ENCODE measurements around the gene MEGF6. TPM values are rescaled to one million over a fixed set of nuclear protein-coding genes. Genes with fewer than 3 reads are reported as not detected.

MEGF6 gene
- total RNA-seq, 2 experiments from 2014 or later: 5.8 to 5.9 TPM

GRCh38 chr1:3651930-3652547 is 40.7 kb upstream of the MEGF6 start, which contains the start of gene TP73:
Gene TP73, plus strand, starts transcription at chr1:3652516. Its CDS starts 29,850 bp downstream, at chr1:3682366.
- CTCF ChIA-PET: interaction anchor here (1.3 kb wide), 1 partner anchor 33 kb away, joined by 5 read pairs; no protein-coding TSS in a partner anchor
- Mint-ChIP-seq H3K9me3 (no peaks in the 10 kb centered on the region), H3K27me3 (ENCODE audit: low read depth) (peaks cover 34% of the 10 kb centered on the region), H3K4me3 (peak within 1 kb of the TSS; percentile 41), H3K36me3 (ENCODE audit: low read depth) (peaks cover 5% of the 10 kb centered on the region), H3K4me1 (ENCODE audit: low read depth) (peaks cover 22% of the 10 kb centered on the region), H3K27ac (no peak within 1 kb of the TSS)
- DNase-seq: no peak
- intact Hi-C loops (cut with micrococcal nuclease): loop anchor here (2.0 kb wide), 1 partner anchor 249 kb away; the partner anchor contains the start of gene C1orf174

GRCh38 chr1:3651026-3651929 is 40.0 kb upstream of the MEGF6 start:
- H3K27ac Mint-ChIP-seq: no peak overlapping the region
- CTCF ChIA-PET: interaction anchor here (0.6 kb wide), 1 partner anchor 110 kb away, joined by 3 read pairs; no protein-coding TSS in a partner anchor

GRCh38 chr1:3650248-3651025 is 39.1 kb upstream of the MEGF6 start:
- CTCF ChIA-PET: interaction anchor here (0.6 to 1.3 kb wide), 2 partner anchors 111 to 198 kb away, joined by 3 read pairs; no protein-coding TSS in a partner anchor
- intact Hi-C loops (cut with micrococcal nuclease): loop anchor here (1.0 to 2.0 kb wide), 4 partner anchors 26 to 250 kb away; partner anchors contain the start of genes C1orf174, CEP104, DFFB and LRRC47
- Mint-ChIP-seq H3K4me1 (ENCODE audit: low read depth) (peaks cover 22% of the 10 kb centered on the region), H3K9me3 (no peaks in the 10 kb centered on the region), H3K27me3 (ENCODE audit: low read depth) (peaks cover 30% of the 10 kb centered on the region), H3K27ac (no peak overlapping the region), H3K36me3 (ENCODE audit: low read depth) (peaks cover 12% of the 10 kb centered on the region), H3K4me3 (peak overlapping the region; percentile 76)
- no peak for DNase-seq

More at GRCh38 chr1:3651026-3651929, 40.0 kb upstream of the MEGF6 start:
- Mint-ChIP-seq H3K9me3 (no peaks in the 10 kb centered on the region), H3K4me1 (ENCODE audit: low read depth) (peaks cover 22% of the 10 kb centered on the region), H3K4me3 (peak overlapping the region; percentile 41), H3K27me3 (ENCODE audit: low read depth) (peaks cover 34% of the 10 kb centered on the region), H3K36me3 (ENCODE audit: low read depth) (peaks cover 9% of the 10 kb centered on the region)
- intact Hi-C loops (cut with micrococcal nuclease): loop anchor here (2.0 kb wide), 1 partner anchor 250 kb away; the partner anchor contains the start of gene C1orf174
- DNase-seq: no peak

GRCh38 chr1:3649342-3650247 is 38.3 kb upstream of the MEGF6 start, which contains the start of gene WRAP73:
Gene WRAP73, minus strand, starts transcription at chr1:3650103. Its CDS starts 104 bp downstream, at chr1:3649999.
- intact Hi-C loops (cut with micrococcal nuclease): loop anchor here (1.0 to 2.0 kb wide), 4 partner anchors 25 to 251 kb away; partner anchors contain the start of genes C1orf174, CEP104, DFFB and LRRC47
- H3K9me3 Mint-ChIP-seq: no peaks in the 10 kb centered on the region
- peaks cover 22% of the 10 kb centered on the region for H3K4me1 Mint-ChIP-seq (ENCODE audit: low read depth)
- peak within 1 kb of the TSS; percentile 76 for H3K4me3 Mint-ChIP-seq
- no peak within 1 kb of the TSS for H3K27ac Mint-ChIP-seq
- H3K27me3 Mint-ChIP-seq (ENCODE audit: low read depth): peaks cover 24% of the 10 kb centered on the region
- H3K36me3 Mint-ChIP-seq (ENCODE audit: low read depth): peaks cover 17% of the 10 kb centered on the region
- peak; percentile 95 for DNase-seq
- CTCF ChIA-PET: interaction anchor here (0.8 to 1.3 kb wide), 3 partner anchors 27 to 197 kb away, joined by 3 read pairs; no protein-coding TSS in a partner anchor

GRCh38 chr1:3646596-3646995 is 35.3 kb upstream of the MEGF6 start:
- H3K27me3 Mint-ChIP-seq (ENCODE audit: low read depth): peaks cover 8% of the 10 kb centered on the region
- no peak overlapping the region for H3K4me3 Mint-ChIP-seq
- no peaks in the 10 kb centered on the region for H3K9me3 Mint-ChIP-seq
- CTCF ChIA-PET: no interaction called here
- intact Hi-C loops (cut with micrococcal nuclease): no loop called here
- H3K4me1 Mint-ChIP-seq (ENCODE audit: low read depth): peaks cover 22% of the 10 kb centered on the region
- H3K36me3 Mint-ChIP-seq (ENCODE audit: low read depth): peaks cover 23% of the 10 kb centered on the region
- no peak for DNase-seq
- no peak overlapping the region for H3K27ac Mint-ChIP-seq

- H3K27ac Mint-ChIP-seq: no peak overlapping the region
- H3K36me3 Mint-ChIP-seq (ENCODE audit: low read depth): peaks cover 23% of the 10 kb centered on the region
- peaks cover 18% of the 10 kb centered on the region for H3K4me1 Mint-ChIP-seq (ENCODE audit: low read depth)
- peaks cover 2% of the 10 kb centered on the region for H3K27me3 Mint-ChIP-seq (ENCODE audit: low read depth)
- CTCF ChIA-PET: no interaction called here
- no peak for DNase-seq
- no peaks in the 10 kb centered on the region for H3K9me3 Mint-ChIP-seq
- intact Hi-C loops (cut with micrococcal nuclease): no loop called here
- H3K4me3 Mint-ChIP-seq: no peak overlapping the region
Observed at GRCh38 chr1:3645666-3646355, 34.5 kb upstream of the MEGF6 start.

- Mint-ChIP-seq H3K4me3 (no peak overlapping the region), H3K27me3 (ENCODE audit: low read depth) (no peaks in the 10 kb centered on the region), H3K4me1 (ENCODE audit: low read depth) (peaks cover 15% of the 10 kb centered on the region), H3K9me3 (no peaks in the 10 kb centered on the region), H3K36me3 (ENCODE audit: low read depth) (peaks cover 23% of the 10 kb centered on the region), H3K27ac (no peak overlapping the region)
- CTCF ChIA-PET: no interaction called here
- intact Hi-C loops (cut with micrococcal nuclease): no loop called here
- no peak for DNase-seq
Observed at GRCh38 chr1:3645247-3645646, 33.9 kb upstream of the MEGF6 start.

- Mint-ChIP-seq H3K36me3 (ENCODE audit: low read depth) (peaks cover 23% of the 10 kb centered on the region), H3K27ac (no peak overlapping the region), H3K27me3 (ENCODE audit: low read depth) (no peaks in the 10 kb centered on the region), H3K9me3 (no peaks in the 10 kb centered on the region), H3K4me3 (no peak overlapping the region), H3K4me1 (ENCODE audit: low read depth) (peaks cover 13% of the 10 kb centered on the region)
- CTCF ChIA-PET: no interaction called here
- DNase-seq: no peak
- intact Hi-C loops (cut with micrococcal nuclease): no loop called here
Observed at GRCh38 chr1:3644273-3644672, 33.0 kb upstream of the MEGF6 start.

- H3K4me3 Mint-ChIP-seq: no peak overlapping the region
- H3K27ac Mint-ChIP-seq: no peak overlapping the region
- CTCF ChIA-PET: no interaction called here
- no peaks in the 10 kb centered on the region for H3K27me3 Mint-ChIP-seq (ENCODE audit: low read depth)
- peaks cover 23% of the 10 kb centered on the region for H3K36me3 Mint-ChIP-seq (ENCODE audit: low read depth)
- H3K9me3 Mint-ChIP-seq: no peaks in the 10 kb centered on the region
- H3K4me1 Mint-ChIP-seq (ENCODE audit: low read depth): peaks cover 1% of the 10 kb centered on the region
- DNase-seq: no peak
- intact Hi-C loops (cut with micrococcal nuclease): no loop called here
Observed at GRCh38 chr1:3642919-3643675, 31.8 kb upstream of the MEGF6 start.

GRCh38 chr1:3641816-3642215 is 30.5 kb upstream of the MEGF6 start:
- Mint-ChIP-seq H3K9me3 (no peaks in the 10 kb centered on the region), H3K27ac (no peak overlapping the region), H3K4me1 (ENCODE audit: low read depth) (no peaks in the 10 kb centered on the region), H3K27me3 (ENCODE audit: low read depth) (no peaks in the 10 kb centered on the region), H3K4me3 (no peak overlapping the region), H3K36me3 (ENCODE audit: low read depth) (peaks cover 18% of the 10 kb centered on the region)
- intact Hi-C loops (cut with micrococcal nuclease): no loop called here
- CTCF ChIA-PET: interaction anchor here (0.6 kb wide), 1 partner anchor 1118 kb away, joined by 3 read pairs; no protein-coding TSS in a partner anchor
- no peak for DNase-seq
